Gastrocnemius medialis (tissue), 4 donors: ENCODE results near the gene TTLL3. TPM values are rescaled to one million over a fixed set of nuclear protein-coding genes. Genes with fewer than 3 reads are reported as not detected.

ENCODE experiments used
- ATAC-seq, 2 donors: fragments of 150-250 bp; one replicate each; pipeline ENCODE4 v1.9.1; 2016
- DNase-seq, 2 donors: peaks; one replicate each; pipeline ENCODE4 v3.0.0-alpha.2; 2019
- H3K27ac ChIP-seq, 4 donors: fragments of 200-600 bp; sonication (generic); 1 replicate in 1 of 4; 2 replicates in 3 of 4; pipeline ENCODE4 v1.5.1; 2016 to 2018; ENCODE audit warnings: mild to moderate bottlenecking in 2 of 4, moderate library complexity in 1 of 4
- H3K27me3 ChIP-seq, 3 donors: fragments of 200-600 bp; sonication (generic) in 2 of 3; 1 replicate in 1 of 3; 2 replicates in 2 of 3; pipeline versions ENCODE4 v1.5.1 to v1.6.0; 2016 to 2019; ENCODE audit warnings: mild to moderate bottlenecking in 1 of 3, moderate library complexity in 1 of 3
- H3K36me3 ChIP-seq, 2 donors: fragments of 200-600 bp; sonication (generic) in 1 of 2; one replicate each; pipeline ENCODE4 v1.5.1; 2017 to 2018
- H3K4me1 ChIP-seq, 2 donors: fragments of 200-600 bp; sonication (generic) in 1 of 2; one replicate each; pipeline ENCODE4 v1.5.1; 2016 to 2017; ENCODE audit warnings: mild to moderate bottlenecking in 2 of 2
- H3K4me3 ChIP-seq, 4 donors: fragments of 200-600 bp; sonication (generic) in 3 of 4; 1 replicate in 1 of 4; 2 replicates in 3 of 4; pipeline ENCODE4 v1.5.1; 2016 to 2019; ENCODE audit warnings: mild to moderate bottlenecking in 2 of 4
- H3K9me3 ChIP-seq, 3 donors: fragments of 200-600 bp; sonication (generic) in 2 of 3; 1 replicate in 1 of 3; 2 replicates in 2 of 3; pipeline ENCODE4 v1.5.1; 2016 to 2019
- CTCF ChIP-seq, 5 experiments: fragments of 450-650 bp in 3 of 5; fragments of 200-600 bp in 2 of 5; sonication (generic) in 2 of 5; IDR thresholded peaks in 4 of 5; conservative IDR thresholded peaks in 1 of 5; 1 replicate in 4 of 5; 2 replicates in 1 of 5; pipeline ENCODE4 v1.5.1; 2016 to 2019; ENCODE audit warnings: antibody characterized with exemption in 5 of 5, mild to moderate bottlenecking in 3 of 5, moderate library complexity in 3 of 5
- POLR2A ChIP-seq, 2 donors: fragments of 450-650 bp; IDR thresholded peaks; one replicate each; pipeline ENCODE4 v1.6.1; 2017; ENCODE audit warnings: antibody characterized with exemption in 2 of 2, mild to moderate bottlenecking in 2 of 2, moderate library complexity in 2 of 2
- in situ Hi-C, 4 donors: fragments of 200-750 bp; cut with MboI; loops; one replicate each; pipeline versions ENCODE4 v1.15.0 to v1.8.0; 2017; ENCODE audit warnings: low sequenced_read_pairs in 4 of 4
- intact Hi-C: fragments of 100-400 bp; cut with DNase I; formaldehyde crosslinking; loops from one replicate; pipeline ENCODE4 v1.15.1; 2023; ENCODE audit warnings: low total_unique reads
- total RNA-seq, 4 donors: library from RNA; depleted of rRNA; stranded (reverse); fragments of >200 nt; gene quantifications; one replicate each; pipeline versions ENCODE4 v1.1.0 to v1.2.3, GENCODE V29; 2016

Gene TTLL3
- total RNA-seq, 4 donors from 2014 or later, result 3.2 to 17.6 (median 8.5) TPM

- Histone ChIP-seq H3K9me3 (no peaks in the 10 kb centered on the region), H3K27me3 (no peaks in the 10 kb centered on the region), H3K27ac (no peak overlapping the region), H3K36me3 (no peaks in the 10 kb centered on the region), H3K4me1 (peaks cover 9 to 11% of the 10 kb centered on the region in 2 donors), H3K4me3 (no peak overlapping the region)
- intact Hi-C loops, result no loop called here
- DNase-seq (no peak), ATAC-seq (no peak)
- TF ChIP-seq POLR2A (IDR thresholded peaks at IDR 0.05) (no peak), CTCF (IDR thresholded peaks at IDR 0.05 in 4 of 5, conservative IDR thresholded peaks at IDR 0.05 in 1 of 5) (no peak)
- in situ Hi-C loops, result no loop called here
Measured at GRCh38 chr3:9765865-9766264, 44.2 kb upstream of the TTLL3 start.

- no peak for TF ChIP-seq POLR2A (IDR thresholded peaks at IDR 0.05)
- no peak for TF ChIP-seq CTCF (IDR thresholded peaks at IDR 0.05 in 4 of 5, conservative IDR thresholded peaks at IDR 0.05 in 1 of 5)
- Histone ChIP-seq H3K4me3 (no peak overlapping the region), H3K4me1 (peaks cover 9 to 11% of the 10 kb centered on the region in 2 donors), H3K36me3 (no peaks in the 10 kb centered on the region), H3K27ac (peak overlapping the region in 3 of 4 donors; percentile 59 to 78 (median 61)), H3K27me3 (no peaks in the 10 kb centered on the region), H3K9me3 (no peaks in the 10 kb centered on the region)
- in situ Hi-C loops (no loop called here), intact Hi-C loops (no loop called here)
- ATAC-seq (no peak), DNase-seq (peak in 1 of 2 donors; percentile 20)
Measured at GRCh38 chr3:9767418-9767817, 42.6 kb upstream of the TTLL3 start.

- Histone ChIP-seq H3K27ac (peak overlapping the region; percentile 61 to 80 (median 71)), H3K9me3 (no peaks in the 10 kb centered on the region), H3K27me3 (no peaks in the 10 kb centered on the region), H3K4me1 (peaks cover 9 to 11% of the 10 kb centered on the region in 2 donors), H3K36me3 (no peaks in the 10 kb centered on the region), H3K4me3 (no peak overlapping the region)
- DNase-seq, result no peak
- in situ Hi-C loops (no loop called here), intact Hi-C loops (no loop called here)
- TF ChIP-seq CTCF (IDR thresholded peaks at IDR 0.05 in 4 of 5, conservative IDR thresholded peaks at IDR 0.05 in 1 of 5) (no peak), POLR2A (IDR thresholded peaks at IDR 0.05) (no peak)
- ATAC-seq, result no peak
Measured at GRCh38 chr3:9768141-9768775, 41.8 kb upstream of the TTLL3 start.

GRCh38 chr3:9769012-9769411, 41.0 kb upstream of the TTLL3 start:
- TF ChIP-seq CTCF (IDR thresholded peaks at IDR 0.05 in 4 of 5, conservative IDR thresholded peaks at IDR 0.05 in 1 of 5), result no peak
- no peak for TF ChIP-seq POLR2A (IDR thresholded peaks at IDR 0.05)
- H3K4me1 ChIP-seq, result peaks cover 9 to 11% of the 10 kb centered on the region in 2 donors
- intact Hi-C loops (no loop called here), in situ Hi-C loops (no loop called here)
- peak overlapping the region; percentile 64 to 80 (median 78) for H3K27ac ChIP-seq
- H3K4me3 ChIP-seq, result peak overlapping the region; percentile 60 to 64 (median 62)
- DNase-seq, result no peak
- H3K27me3 ChIP-seq, result no peaks in the 10 kb centered on the region
- no peak for ATAC-seq
- H3K36me3 ChIP-seq, result no peaks in the 10 kb centered on the region
- no peaks in the 10 kb centered on the region for H3K9me3 ChIP-seq
